Measurements from ENCODE around the gene ANK3.

GRCh38 chr10:60276232-60276631 lies 113.4 kb downstream of the ANK3 start:
- no peak for TF ChIP-seq CTCF (IDR thresholded peaks at IDR 0.05)
- TF ChIP-seq POLR2A (IDR thresholded peaks at IDR 0.05), result no peak
